Activated T-cell treated with anti-CD3 and anti-CD28 coated beads, Interleukin-2, amount 50 U/mL, for 24 hours (primary cell): ENCODE data around the gene ZBTB40.

Experiments used
- DNase-seq: peaks from one replicate; pipeline ENCODE4 v3.0.0-alpha.2; 2020
- H3K27ac Mint-ChIP-seq: 2 replicates; pipeline ENCODE4 v1.8.0; 2020; ENCODE audit warnings: mild to moderate bottlenecking, mixed read lengths
- H3K27me3 Mint-ChIP-seq: 2 replicates; pipeline ENCODE4 v1.8.0; 2020; ENCODE audit warnings: mixed read lengths
- H3K36me3 Mint-ChIP-seq: 2 replicates; pipeline ENCODE4 v1.8.0; 2020; ENCODE audit warnings: low read depth, mixed read lengths
- H3K4me1 Mint-ChIP-seq: 2 replicates; pipeline ENCODE4 v1.8.0; 2020; ENCODE audit warnings: low read depth, mixed read lengths
- H3K4me3 Mint-ChIP-seq: 2 replicates; pipeline ENCODE4 v1.8.0; 2020; ENCODE audit warnings: mild to moderate bottlenecking, moderate library complexity, mixed read lengths
- H3K9me3 Mint-ChIP-seq: 2 replicates; pipeline ENCODE4 v1.8.0; 2020; ENCODE audit warnings: mixed read lengths

The ZBTB40 gene

GRCh38 chr1:22496536-22497160 lies 45.0 kb downstream of the ZBTB40 start:
- Mint-ChIP-seq H3K4me1 (peaks cover 4% of the 10 kb centered on the region), H3K27ac (no peak overlapping the region), H3K9me3 (no peaks in the 10 kb centered on the region), H3K27me3 (no peaks in the 10 kb centered on the region), H3K36me3 (peaks cover 71% of the 10 kb centered on the region), H3K4me3 (no peak overlapping the region)
- DNase-seq, result no peak

- DNase-seq, result no peak
- H3K27me3 Mint-ChIP-seq, result no peaks in the 10 kb centered on the region
- H3K9me3 Mint-ChIP-seq, result no peaks in the 10 kb centered on the region
- H3K4me3 Mint-ChIP-seq, result no peak overlapping the region
- H3K36me3 Mint-ChIP-seq, result peaks cover 71% of the 10 kb centered on the region
- peak overlapping the region; percentile 18 for H3K27ac Mint-ChIP-seq
- peaks cover 4% of the 10 kb centered on the region for H3K4me1 Mint-ChIP-seq
Observed at GRCh38 chr1:22498463-22498862, 46.8 kb downstream of the ZBTB40 start.

GRCh38 chr1:22500058-22500457 lies 48.4 kb downstream of the ZBTB40 start:
- H3K4me3 Mint-ChIP-seq, result no peak overlapping the region
- H3K4me1 Mint-ChIP-seq, result peaks cover 4% of the 10 kb centered on the region
- DNase-seq, result no peak
- H3K9me3 Mint-ChIP-seq, result no peaks in the 10 kb centered on the region
- H3K27me3 Mint-ChIP-seq, result no peaks in the 10 kb centered on the region
- H3K36me3 Mint-ChIP-seq, result peaks cover 63% of the 10 kb centered on the region
- peak overlapping the region; percentile 9 for H3K27ac Mint-ChIP-seq

GRCh38 chr1:22500471-22500870 lies 48.8 kb downstream of the ZBTB40 start:
- Mint-ChIP-seq H3K36me3 (peaks cover 62% of the 10 kb centered on the region), H3K4me3 (no peak overlapping the region), H3K27me3 (no peaks in the 10 kb centered on the region), H3K9me3 (no peaks in the 10 kb centered on the region), H3K4me1 (peaks cover 4% of the 10 kb centered on the region), H3K27ac (peak overlapping the region; percentile 9)
- no peak for DNase-seq

GRCh38 chr1:22502202-22502601 lies 50.6 kb downstream of the ZBTB40 start:
- Mint-ChIP-seq H3K36me3 (peaks cover 64% of the 10 kb centered on the region), H3K27ac (no peak overlapping the region), H3K4me3 (no peak overlapping the region), H3K4me1 (peaks cover 4% of the 10 kb centered on the region), H3K27me3 (no peaks in the 10 kb centered on the region), H3K9me3 (no peaks in the 10 kb centered on the region)
- no peak for DNase-seq

GRCh38 chr1:22503721-22504410 lies 52.2 kb downstream of the ZBTB40 start:
- Mint-ChIP-seq H3K27ac (no peak overlapping the region), H3K36me3 (peaks cover 72% of the 10 kb centered on the region), H3K27me3 (no peaks in the 10 kb centered on the region), H3K9me3 (no peaks in the 10 kb centered on the region), H3K4me3 (no peak overlapping the region), H3K4me1 (peaks cover 4% of the 10 kb centered on the region)
- no peak for DNase-seq

- no peaks in the 10 kb centered on the region for H3K4me1 Mint-ChIP-seq
- no peak overlapping the region for H3K4me3 Mint-ChIP-seq
- H3K27me3 Mint-ChIP-seq, result no peaks in the 10 kb centered on the region
- no peak for DNase-seq
- peaks cover 85% of the 10 kb centered on the region for H3K36me3 Mint-ChIP-seq
- no peak overlapping the region for H3K27ac Mint-ChIP-seq
- no peaks in the 10 kb centered on the region for H3K9me3 Mint-ChIP-seq
Observed at GRCh38 chr1:22506130-22506692, 54.6 kb downstream of the ZBTB40 start.

- no peaks in the 10 kb centered on the region for H3K9me3 Mint-ChIP-seq
- no peak for DNase-seq
- no peaks in the 10 kb centered on the region for H3K4me1 Mint-ChIP-seq
- no peak overlapping the region for H3K4me3 Mint-ChIP-seq
- no peaks in the 10 kb centered on the region for H3K27me3 Mint-ChIP-seq
- peaks cover 87% of the 10 kb centered on the region for H3K36me3 Mint-ChIP-seq
- no peak overlapping the region for H3K27ac Mint-ChIP-seq
Observed at GRCh38 chr1:22507587-22507986, 55.9 kb downstream of the ZBTB40 start.

- Mint-ChIP-seq H3K9me3 (no peaks in the 10 kb centered on the region), H3K4me1 (no peaks in the 10 kb centered on the region), H3K4me3 (no peak overlapping the region), H3K36me3 (peaks cover 88% of the 10 kb centered on the region), H3K27ac (no peak overlapping the region), H3K27me3 (no peaks in the 10 kb centered on the region)
- DNase-seq, result no peak
Observed at GRCh38 chr1:22508329-22508728, 56.7 kb downstream of the ZBTB40 start.

GRCh38 chr1:22508991-22509390 lies 57.3 kb downstream of the ZBTB40 start:
- H3K36me3 Mint-ChIP-seq, result peaks cover 87% of the 10 kb centered on the region
- no peaks in the 10 kb centered on the region for H3K4me1 Mint-ChIP-seq
- DNase-seq, result no peak
- H3K27ac Mint-ChIP-seq, result no peak overlapping the region
- no peaks in the 10 kb centered on the region for H3K9me3 Mint-ChIP-seq
- no peaks in the 10 kb centered on the region for H3K27me3 Mint-ChIP-seq
- H3K4me3 Mint-ChIP-seq, result no peak overlapping the region

GRCh38 chr1:22509815-22510214 lies 58.2 kb downstream of the ZBTB40 start:
- no peaks in the 10 kb centered on the region for H3K4me1 Mint-ChIP-seq
- H3K4me3 Mint-ChIP-seq, result no peak overlapping the region
- peaks cover 92% of the 10 kb centered on the region for H3K36me3 Mint-ChIP-seq
- no peak for DNase-seq
- H3K9me3 Mint-ChIP-seq, result no peaks in the 10 kb centered on the region
- H3K27ac Mint-ChIP-seq, result no peak overlapping the region
- H3K27me3 Mint-ChIP-seq, result no peaks in the 10 kb centered on the region

- Mint-ChIP-seq H3K9me3 (no peaks in the 10 kb centered on the region), H3K36me3 (peaks cover 96% of the 10 kb centered on the region), H3K27ac (no peak overlapping the region), H3K4me3 (no peak overlapping the region), H3K27me3 (no peaks in the 10 kb centered on the region), H3K4me1 (no peaks in the 10 kb centered on the region)
- no peak for DNase-seq
Observed at GRCh38 chr1:22512873-22513272, 61.2 kb downstream of the ZBTB40 start.

GRCh38 chr1:22516906-22517571 lies 65.4 kb downstream of the ZBTB40 start:
- Mint-ChIP-seq H3K4me1 (no peaks in the 10 kb centered on the region), H3K27ac (no peak overlapping the region), H3K4me3 (no peak overlapping the region), H3K9me3 (no peaks in the 10 kb centered on the region), H3K27me3 (no peaks in the 10 kb centered on the region), H3K36me3 (peaks cover 96% of the 10 kb centered on the region)
- DNase-seq, result no peak

- no peak overlapping the region for H3K27ac Mint-ChIP-seq
- peaks cover 96% of the 10 kb centered on the region for H3K36me3 Mint-ChIP-seq
- DNase-seq, result no peak
- H3K27me3 Mint-ChIP-seq, result no peaks in the 10 kb centered on the region
- H3K9me3 Mint-ChIP-seq, result no peaks in the 10 kb centered on the region
- no peaks in the 10 kb centered on the region for H3K4me1 Mint-ChIP-seq
- H3K4me3 Mint-ChIP-seq, result no peak overlapping the region
Observed at GRCh38 chr1:22517956-22518355, 66.3 kb downstream of the ZBTB40 start.

GRCh38 chr1:22518379-22518778 lies 66.7 kb downstream of the ZBTB40 start:
- Mint-ChIP-seq H3K4me1 (no peaks in the 10 kb centered on the region), H3K4me3 (no peak overlapping the region), H3K27ac (no peak overlapping the region), H3K27me3 (no peaks in the 10 kb centered on the region), H3K36me3 (peaks cover 97% of the 10 kb centered on the region), H3K9me3 (no peaks in the 10 kb centered on the region)
- DNase-seq, result no peak
